HG02678 (cell line): ENCODE results near the gene PSMC5.
"Not testable (repeated sequence)": the region's sequence is repeated elsewhere in the genome, so short reads cannot be mapped to it uniquely, and the experiment has no call there.

Experiments used
- ATAC-seq: cut with Tn5 transposase; IDR thresholded peaks from one replicate; pipeline ENCODE4 v1.9.1; 2021; ENCODE audit warnings: mild to moderate bottlenecking, moderate library complexity; ENCODE audit not compliant: unreplicated experiment

The PSMC5 gene

DNA sequence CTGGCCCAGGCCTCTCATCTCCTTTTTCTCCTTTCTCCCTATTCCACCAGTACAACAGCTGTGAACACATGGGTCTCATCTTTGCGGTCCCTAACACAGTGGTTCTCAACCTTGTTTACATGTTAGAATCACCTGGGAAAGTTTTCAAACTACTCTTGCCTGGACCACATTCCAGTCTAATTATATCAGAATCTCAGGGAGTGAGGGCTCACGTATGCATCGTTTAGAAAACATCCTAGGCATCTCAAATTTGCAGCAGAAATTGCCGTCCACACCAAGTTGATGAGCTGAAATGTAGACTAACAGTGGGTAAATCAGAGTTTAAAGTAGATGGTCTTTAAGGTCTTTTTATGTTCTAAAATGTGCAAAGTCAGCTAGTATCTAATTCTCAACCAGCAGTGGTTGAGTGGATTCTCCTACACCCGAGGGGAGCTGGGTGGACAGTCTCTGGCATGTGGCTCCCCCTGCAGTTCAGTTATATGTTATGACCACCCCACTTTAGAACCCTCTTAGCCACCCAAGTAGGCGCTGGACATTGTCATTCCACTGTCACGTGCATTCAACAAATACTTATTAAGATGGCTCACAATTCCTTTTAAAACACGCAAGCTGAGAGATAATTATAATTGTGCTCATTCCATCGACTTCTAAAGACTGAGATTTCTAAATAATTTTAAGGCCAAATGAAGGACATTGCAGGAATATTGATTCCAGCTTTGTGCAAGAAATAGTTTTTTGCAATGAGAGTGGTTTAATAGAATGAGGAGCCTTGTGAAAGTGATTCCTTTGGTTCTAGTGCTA is 42.5 kb downstream of the PSMC5 start:
- not testable (repeated sequence) for ATAC-seq

DNA sequence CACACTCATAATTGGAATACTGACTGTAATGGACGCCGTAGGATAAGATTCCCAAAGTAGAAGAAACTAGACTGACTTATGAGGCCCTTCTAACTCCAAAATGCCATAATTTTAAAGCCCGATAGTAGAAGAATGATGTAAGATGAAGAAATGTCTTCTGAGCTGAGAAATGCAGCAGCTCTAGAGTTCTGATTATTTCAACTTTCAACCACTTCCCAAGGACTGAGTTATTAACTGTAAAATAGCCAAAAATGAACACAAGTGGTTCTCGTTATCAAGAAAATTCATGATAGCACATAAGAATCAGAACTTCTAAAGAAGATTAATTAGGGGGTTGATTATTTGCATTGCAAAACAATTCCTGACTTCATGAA is 43.0 kb downstream of the PSMC5 start:
- ATAC-seq, result not testable (repeated sequence)

DNA sequence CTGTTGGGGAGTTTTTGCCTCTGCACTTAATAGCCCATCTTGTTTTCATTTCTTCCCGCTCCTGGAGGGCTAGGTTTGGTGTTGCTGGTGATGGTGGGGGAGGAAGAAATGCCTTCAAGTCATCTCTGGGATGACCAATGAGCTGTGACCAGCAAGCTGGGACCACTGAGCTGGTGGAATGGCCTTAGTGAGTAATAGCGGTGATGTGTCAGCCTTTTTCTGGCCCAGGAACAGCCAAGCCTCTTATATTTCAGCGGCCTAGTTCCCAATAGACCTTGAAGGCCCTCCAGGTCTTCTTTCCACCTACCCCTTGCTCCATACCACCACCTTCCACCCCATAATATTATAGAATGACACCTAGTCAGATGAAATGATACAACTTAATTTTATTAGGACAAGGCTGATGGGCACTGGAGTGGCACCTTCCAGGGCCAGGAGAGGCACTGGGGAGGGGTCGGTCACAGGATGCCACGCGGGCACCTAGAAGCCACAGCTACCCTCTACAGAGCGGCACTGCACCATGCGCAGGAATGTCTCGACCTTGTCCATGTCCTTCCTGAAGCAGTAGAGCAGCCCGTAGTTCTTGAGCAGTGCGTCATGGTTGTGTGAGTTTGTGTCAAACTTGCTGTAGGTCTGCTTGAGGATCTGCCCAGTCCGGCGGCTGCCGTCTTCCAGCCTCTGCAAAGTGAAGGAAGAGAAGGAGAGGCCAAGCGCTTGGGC is 44.6 kb downstream of the PSMC5 start:
- not testable (repeated sequence) for ATAC-seq

- ATAC-seq, result not testable (repeated sequence)
Observed at GRCh38 chr17:63873577-63873976, 46.3 kb downstream of the PSMC5 start, which contains the start of gene CSH2. Gene CSH2 (minus strand): TSS chr17:63873677. CDS start chr17:63873614, 63 bp downstream.

DNA sequence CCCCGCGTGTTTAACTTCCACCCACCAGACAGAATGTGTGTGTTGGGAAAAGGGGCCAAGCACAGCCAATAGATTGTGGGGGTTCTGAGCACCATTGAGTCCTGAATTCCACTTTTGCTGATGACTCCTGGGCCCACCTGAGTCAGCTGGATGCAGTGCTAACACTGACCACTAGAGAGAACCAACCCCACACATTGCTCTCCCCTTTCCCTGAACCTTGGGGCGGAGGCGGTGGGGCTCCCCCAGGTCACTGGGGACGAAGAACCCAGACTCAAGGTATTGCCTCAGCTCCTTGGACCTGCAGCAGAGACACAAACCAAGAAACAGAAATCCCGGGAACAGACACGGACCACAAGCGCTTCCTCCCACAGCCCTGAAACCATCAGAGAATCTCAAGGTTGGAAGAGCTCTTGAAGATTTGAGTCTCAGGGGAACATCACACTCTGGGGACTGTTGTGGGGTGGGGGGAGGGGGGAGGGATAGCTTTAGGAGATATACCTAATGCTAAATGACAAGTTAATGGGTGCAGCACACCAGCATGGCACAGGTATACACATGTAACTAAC is 46.9 kb downstream of the PSMC5 start:
- not testable (repeated sequence) for ATAC-seq

GRCh38 chr17:63874693-63875092 is 47.5 kb downstream of the PSMC5 start:
- not testable (repeated sequence) for ATAC-seq

- ATAC-seq, result not testable (repeated sequence)
Observed at GRCh38 chr17:63878413-63878812, 51.2 kb downstream of the PSMC5 start.

DNA sequence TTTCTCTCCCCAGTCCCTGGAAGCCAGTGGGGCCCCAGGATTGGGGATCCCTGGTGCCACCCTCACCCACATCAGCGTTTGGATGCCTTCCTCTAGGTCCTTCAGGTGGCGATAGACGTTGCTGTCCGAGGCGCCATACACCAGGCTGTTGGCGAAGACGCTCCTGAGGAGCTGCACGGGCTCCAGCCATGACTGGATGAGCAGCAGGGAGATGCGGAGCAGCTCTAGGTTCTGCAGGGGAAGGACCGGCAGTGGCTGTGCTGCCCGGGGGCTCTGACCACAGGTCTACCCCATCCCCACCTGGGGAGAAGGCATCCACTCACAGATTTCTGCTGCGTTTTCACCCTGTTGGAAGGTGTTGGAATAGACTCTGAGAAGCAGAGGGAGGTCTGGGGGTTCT is 53.5 kb downstream of the PSMC5 start:
- no peak for ATAC-seq

GRCh38 chr17:63881337-63881736 is 54.1 kb downstream of the PSMC5 start:
- not testable (repeated sequence) for ATAC-seq
